HepG2 (cell line): ENCODE results near the gene IER2. TPM values are rescaled to one million over a fixed set of nuclear protein-coding genes. Genes with fewer than 3 reads are reported as not detected.

Experiments
- ATAC-seq: fragments of 200-7000 bp; cut with Tn5 transposase; 3 replicates; pipeline ENCODE4 v1.9.1; 2020; ENCODE audit warnings: mild to moderate bottlenecking, moderate library complexity
- BruUV-seq: library from RNA; stranded (reverse); fragments of 400-500 nt; replicated peaks from 2 replicates; lab custom pipeline; 2021; lab: Mats Ljungman, UMichigan
- CTCF ChIA-PET: fragments of 300-600 bp; formaldehyde crosslinking; extraction: SDS; loops from one replicate; lab custom pipeline; 2021; ENCODE audit warnings: low total read pairs, inconsistent platforms, low intra/inter-chr PET ratio; lab: Yijun Ruan, JAX
- POLR2A ChIA-PET: fragments of 350-600 bp; sonication (Branson Sonifier 250); formaldehyde crosslinking; loops from one replicate; lab custom pipeline; 2020; ENCODE audit warnings: antibody characterized with exemption, inconsistent platforms; lab: Yijun Ruan, JAX
- DNase-seq: peaks from one replicate; pipeline ENCODE4 v3.0.0-alpha.2; 2015; ENCODE audit warnings: low spot score
- FAIRE-seq: peaks from 3 replicates; lab custom pipeline; 2011; peaks lifted over from hg19 to GRCh38; lab: Jason Lieb, UNC
- H2AFZ ChIP-seq: one replicate; pipeline ENCODE4 v1.6.1; 2011; ENCODE audit warnings: low read length, inconsistent platforms
- H3K27ac ChIP-seq: fragments of 300-600 bp; 3 replicates; pipeline ENCODE4 v1.8.0; 2011; ENCODE audit warnings: mixed run types, mild to moderate bottlenecking, mixed read lengths, low read length, inconsistent platforms; ENCODE audit not compliant: insufficient read depth; ENCODE audit errors: extremely low read length
- H3K27me3 ChIP-seq, 2 experiments: fragments of 200-600 bp in 1 of 2; 2 replicates in 1 of 2; 3 replicates in 1 of 2; pipeline versions ENCODE4 v1.6.0 to v1.8.0; 2011; ENCODE audit warnings: low read length in 2 of 2, mild to moderate bottlenecking in 2 of 2, moderate library complexity in 2 of 2, inconsistent platforms in 1 of 2; ENCODE audit not compliant: insufficient read depth in 2 of 2, control insufficient read depth in 1 of 2
- H3K36me3 ChIP-seq, 2 experiments: fragments of 200-600 bp in 1 of 2; replicated peaks in 1 of 2; 2 replicates in 1 of 2; 3 replicates in 1 of 2; pipeline versions ENCODE4 v1.5.1 to v1.8.0; 2011; ENCODE audit warnings: low read length in 2 of 2, inconsistent platforms in 1 of 2; ENCODE audit not compliant: insufficient read depth in 2 of 2, control insufficient read depth in 1 of 2
- H3K4me1 ChIP-seq: 2 replicates; pipeline ENCODE4 v1.5.1; 2012; ENCODE audit warnings: low read length, inconsistent platforms; ENCODE audit not compliant: insufficient read depth
- H3K4me2 ChIP-seq: 2 replicates; pipeline ENCODE4 v1.6.0; 2011; ENCODE audit warnings: low read depth, low read length, inconsistent platforms
- H3K4me3 ChIP-seq, 3 experiments: fragments of 200-600 bp in 1 of 3; sonication (generic), shearing (Covaris generic) in 1 of 3; replicated peaks in 1 of 3; 2 replicates each; pipeline ENCODE4 v1.5.1; 2011 to 2016; ENCODE audit warnings: low read length in 3 of 3, inconsistent platforms in 2 of 3, low read depth in 2 of 3, mild to moderate bottlenecking in 2 of 3, control low read depth in 1 of 3, mixed read lengths in 1 of 3; ENCODE audit not compliant: insufficient read depth in 1 of 3
- H3K79me2 ChIP-seq: one replicate; pipeline ENCODE4 v1.6.1; 2011; ENCODE audit warnings: low read length, inconsistent platforms; ENCODE audit not compliant: insufficient read depth
- H3K9ac ChIP-seq: 2 replicates; pipeline ENCODE4 v1.6.0; 2011; ENCODE audit warnings: mild to moderate bottlenecking, low read depth, low read length, inconsistent platforms; ENCODE audit not compliant: insufficient read depth
- H3K9me3 ChIP-seq: 2 replicates; pipeline ENCODE4 v1.5.1; 2012; ENCODE audit warnings: mild to moderate bottlenecking, low read length
- H4K20me1 ChIP-seq: 2 replicates; pipeline ENCODE4 v1.6.0; 2011; ENCODE audit warnings: inconsistent platforms, mild to moderate bottlenecking, low read length, moderate library complexity; ENCODE audit not compliant: insufficient read depth
- AGO2 ChIP-seq: fragments of 200-400 bp; formaldehyde crosslinking; optimal IDR thresholded peaks from 2 replicates; pipeline ENCODE3; 2017; ENCODE audit warnings: mild to moderate bottlenecking, low read depth, low read length, moderate library complexity
- FOXO4 ChIP-seq: sonication (generic); formaldehyde crosslinking; conservative IDR thresholded peaks from 2 replicates; pipeline ENCODE4 v1.8.1; 2023; ENCODE audit warnings: missing genetic modification reagents
- NCOA1 ChIP-seq: sonication (generic); formaldehyde crosslinking; IDR thresholded peaks from 2 replicates; pipeline ENCODE4 v1.9.0; 2021; ENCODE audit warnings: missing genetic modification reagents
- SRSF4 ChIP-seq: fragments of 200-400 bp; formaldehyde crosslinking; IDR thresholded peaks from one replicate; pipeline ENCODE4 v1.6.1; 2018; ENCODE audit warnings: mild to moderate bottlenecking, low read depth, low read length, moderate library complexity; ENCODE audit not compliant: poor library complexity, severe bottlenecking
- SRSF9 ChIP-seq: fragments of 200-400 bp; formaldehyde crosslinking; IDR thresholded peaks from 2 replicates; pipeline ENCODE4 v1.6.1; 2018; ENCODE audit warnings: borderline replicate concordance, mild to moderate bottlenecking, low read depth, low read length; ENCODE audit not compliant: insufficient read depth, poor library complexity, severe bottlenecking
- ZNF605 ChIP-seq: sonication (generic); formaldehyde crosslinking; IDR thresholded peaks from 2 replicates; pipeline ENCODE4 v1.8.0; 2022; ENCODE audit warnings: mild to moderate bottlenecking, missing genetic modification reagents
- WGBS: methylation state at CpG from one replicate; pipeline ENCODE4 v1.1.6; 2017; ENCODE audit warnings: low lambda C conversion rate; 5-methylcytosine and 5-hydroxymethylcytosine counted together
- in situ Hi-C: cut with HindIII; loops from 2 replicates; pipeline ENCODE4 v1.10.0; 2017; ENCODE audit warnings: low pct_unique_long_range_greater_than_20kb; ENCODE audit not compliant: extremely low pct_ligation_motif_present
- intact Hi-C: fragments of 100-400 bp; cut with micrococcal nuclease; formaldehyde crosslinking; loops from one replicate; pipeline ENCODE4 v1.10.0; 2022; ENCODE audit not compliant: unreplicated experiment
- polyA plus RNA-seq, 8 experiments: library from polyadenylated mRNA; depleted of rRNA in 3 of 8; stranded (reverse) in 7 of 8; unstranded in 1 of 8; fragments of >200 nt; fragmentation: Illumina TruSeq in 4 of 8; extraction: Trizol in 4 of 8; gene quantifications; 2 replicates each; pipeline versions ENCODE4 v1.2.1 to v1.2.3, GENCODE V29; 2011 to 2016; ENCODE audit warnings: low read depth in 4 of 8, missing spikeins in 1 of 8, mixed read lengths in 1 of 8; ENCODE audit not compliant: insufficient read depth in 1 of 8
- total RNA-seq, 5 experiments: library from RNA; depleted of rRNA; stranded (reverse); fragments of >200 nt; fragmentation: Illumina TruSeq; extraction: Trizol; gene quantifications; 2 replicates each; pipeline ENCODE4 v1.2.3, GENCODE V29; 2016; ENCODE audit warnings: low read depth in 1 of 5
- TF ChIP-seq, protein P1 (sequence below): sonication (generic); formaldehyde crosslinking; IDR thresholded peaks from 2 replicates; pipeline ENCODE4 v1.4.0; 2020; ENCODE audit warnings: missing genetic modification reagents
- TF ChIP-seq, protein P2 (sequence below): sonication (generic); formaldehyde crosslinking; IDR thresholded peaks from 2 replicates; pipeline ENCODE4 v1.4.0; 2020; ENCODE audit warnings: mild to moderate bottlenecking, missing genetic modification reagents

Gene IER2
- total and polyA plus RNA-seq, 2 of the 13 experiments (the other 11 are each of a cell fraction or from before 2014, with no cell fraction given), result 10.1 to 14.3 TPM

DNA sequence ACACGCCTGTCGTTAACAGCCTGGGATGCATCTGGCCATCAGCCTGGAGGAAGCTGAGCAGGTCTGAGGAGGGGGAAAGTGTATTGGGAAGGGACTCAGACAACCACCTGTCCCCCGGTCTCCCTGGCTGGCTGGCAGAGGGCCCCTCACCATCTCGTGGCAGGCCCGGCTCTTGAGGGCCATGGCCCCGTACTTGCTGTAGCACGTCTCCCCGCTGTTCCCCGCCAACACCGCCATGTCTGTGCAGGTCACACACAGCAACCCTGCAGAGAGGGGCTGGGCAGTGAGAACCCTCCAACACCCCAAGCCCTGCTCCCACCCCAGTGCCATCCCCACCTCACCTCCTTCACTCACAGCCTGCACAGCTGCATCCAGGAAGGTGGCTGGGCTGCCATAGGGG lies 37.7 kb upstream of the IER2 start:
- intact Hi-C loops, result no loop called here
- POLR2A ChIA-PET, result no interaction called here
- BruUV-seq, result no TSS peak
- H3K9me3 ChIP-seq, result no peaks in the 10 kb centered on the region
- no peaks in the 10 kb centered on the region for H4K20me1 ChIP-seq
- no peak overlapping the region for H3K4me2 ChIP-seq
- ATAC-seq, result no peak
- peaks cover 11% of the 10 kb centered on the region for H3K4me1 ChIP-seq
- peaks cover 16% of the 10 kb centered on the region for H3K79me2 ChIP-seq
- peaks cover 10 to 18% of the 10 kb centered on the region in 2 experiments; a peak in 4 of 5 replicates for H3K36me3 ChIP-seq
- H3K27me3 ChIP-seq, result no peaks in the 10 kb centered on the region; a peak in 1 of 5 replicates
- DNase-seq, result no peak
- H3K27ac ChIP-seq, result no peak overlapping the region
- peak; percentile 29 for TF ChIP-seq AGO2
- no peak for TF ChIP-seq SRSF4
- TF ChIP-seq, all 625 proteins: peak for 1
- Histone ChIP-seq H3K4me3 (no peak overlapping the region), H3K9ac (no peak overlapping the region), H2AFZ (no peak overlapping the region)
- 98% methylated on average over 8 of the region's 10 CpGs for WGBS
- no peak for FAIRE-seq
- CTCF ChIA-PET, result no interaction called here
- in situ Hi-C loops, result no loop called here

- no peak for FAIRE-seq
- WGBS, result 0% methylated on average over 2 of the region's 18 CpGs
- POLR2A ChIA-PET, result interaction anchor here (1.2 to 2.7 kb wide), 2 partner anchors 40 to 47 kb away, joined by 3 to 17 read pairs; no protein-coding TSS in a partner anchor
- TF ChIP-seq SRSF9 (no peak), FOXO4 (CRISPR knock-in tag) (0 out of 2 replicates have a peak, but pooled peaks have one; percentile 38), NCOA1 (CRISPR knock-in tag) (no peak), ZNF605 (CRISPR knock-in tag) (0 out of 2 replicates have a peak, but pooled peaks have one; percentile 20)
- TF ChIP-seq, protein P1, sequence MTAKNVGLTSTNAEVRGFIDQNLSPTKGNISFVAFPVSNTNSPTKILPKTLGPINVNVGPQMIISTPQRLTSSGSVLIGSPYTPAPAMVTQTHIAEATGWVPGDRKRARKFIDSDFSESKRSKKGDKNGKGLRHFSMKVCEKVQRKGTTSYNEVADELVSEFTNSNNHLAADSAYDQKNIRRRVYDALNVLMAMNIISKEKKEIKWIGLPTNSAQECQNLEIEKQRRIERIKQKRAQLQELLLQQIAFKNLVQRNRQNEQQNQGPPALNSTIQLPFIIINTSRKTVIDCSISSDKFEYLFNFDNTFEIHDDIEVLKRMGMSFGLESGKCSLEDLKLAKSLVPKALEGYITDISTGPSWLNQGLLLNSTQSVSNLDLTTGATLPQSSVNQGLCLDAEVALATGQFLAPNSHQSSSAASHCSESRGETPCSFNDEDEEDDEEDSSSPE (CRISPR knock-in tag), result no peak
- TF ChIP-seq, protein P2, sequence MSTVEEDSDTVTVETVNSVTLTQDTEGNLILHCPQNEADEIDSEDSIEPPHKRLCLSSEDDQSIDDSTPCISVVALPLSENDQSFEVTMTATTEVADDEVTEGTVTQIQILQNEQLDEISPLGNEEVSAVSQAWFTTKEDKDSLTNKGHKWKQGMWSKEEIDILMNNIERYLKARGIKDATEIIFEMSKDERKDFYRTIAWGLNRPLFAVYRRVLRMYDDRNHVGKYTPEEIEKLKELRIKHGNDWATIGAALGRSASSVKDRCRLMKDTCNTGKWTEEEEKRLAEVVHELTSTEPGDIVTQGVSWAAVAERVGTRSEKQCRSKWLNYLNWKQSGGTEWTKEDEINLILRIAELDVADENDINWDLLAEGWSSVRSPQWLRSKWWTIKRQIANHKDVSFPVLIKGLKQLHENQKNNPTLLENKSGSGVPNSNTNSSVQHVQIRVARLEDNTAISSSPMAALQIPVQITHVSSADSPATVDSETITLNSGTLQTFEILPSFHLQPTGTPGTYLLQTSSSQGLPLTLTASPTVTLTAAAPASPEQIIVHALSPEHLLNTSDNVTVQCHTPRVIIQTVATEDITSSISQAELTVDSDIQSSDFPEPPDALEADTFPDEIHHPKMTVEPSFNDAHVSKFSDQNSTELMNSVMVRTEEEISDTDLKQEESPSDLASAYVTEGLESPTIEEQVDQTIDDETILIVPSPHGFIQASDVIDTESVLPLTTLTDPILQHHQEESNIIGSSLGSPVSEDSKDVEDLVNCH (CRISPR knock-in tag), result no peak
Observed at GRCh38 chr19:13115936-13116281, 34.3 kb upstream of the IER2 start.

More at GRCh38 chr19:13115936-13116281, 34.3 kb upstream of the IER2 start:
- Histone ChIP-seq H3K4me1 (peaks cover 32% of the 10 kb centered on the region), H4K20me1 (peaks cover 17% of the 10 kb centered on the region), H3K4me3 (peak overlapping the region; percentile 94 to 96 (median 95)), H3K36me3 (peaks cover 2 to 19% of the 10 kb centered on the region in 2 experiments; a peak in 3 of 5 replicates), H3K9me3 (no peaks in the 10 kb centered on the region), H3K27me3 (no peaks in the 10 kb centered on the region; a peak in 1 of 5 replicates), H2AFZ (no peak overlapping the region), H3K9ac (peak overlapping the region; percentile 89), H3K4me2 (peak overlapping the region; percentile 95), H3K79me2 (peaks cover 42% of the 10 kb centered on the region), H3K27ac (peak overlapping the region; percentile 83)
- BruUV-seq, result no TSS peak
- ATAC-seq (peak; percentile 6; the same call in 2 of the 3 replicates), DNase-seq (no peak)
- CTCF ChIA-PET, result no interaction called here
- intact Hi-C loops, result loop anchor here (5.0 kb wide), 1 partner anchor 36 kb away; the partner anchor contains the start of genes IER2 and STX10
- in situ Hi-C loops, result loop anchor here (5.0 kb wide), 1 partner anchor 36 kb away; the partner anchor contains the start of genes IER2 and STX10
